ENCODE results near the gene CHMP5. TPM values are rescaled to one million over a fixed set of nuclear protein-coding genes. Genes with fewer than 3 reads are reported as not detected.

The CHMP5 gene
- polyA plus RNA-seq, 1 donor (not counting 4 experiments of a cell fraction or from before 2014, with no cell fraction given): 132 TPM

DNA sequence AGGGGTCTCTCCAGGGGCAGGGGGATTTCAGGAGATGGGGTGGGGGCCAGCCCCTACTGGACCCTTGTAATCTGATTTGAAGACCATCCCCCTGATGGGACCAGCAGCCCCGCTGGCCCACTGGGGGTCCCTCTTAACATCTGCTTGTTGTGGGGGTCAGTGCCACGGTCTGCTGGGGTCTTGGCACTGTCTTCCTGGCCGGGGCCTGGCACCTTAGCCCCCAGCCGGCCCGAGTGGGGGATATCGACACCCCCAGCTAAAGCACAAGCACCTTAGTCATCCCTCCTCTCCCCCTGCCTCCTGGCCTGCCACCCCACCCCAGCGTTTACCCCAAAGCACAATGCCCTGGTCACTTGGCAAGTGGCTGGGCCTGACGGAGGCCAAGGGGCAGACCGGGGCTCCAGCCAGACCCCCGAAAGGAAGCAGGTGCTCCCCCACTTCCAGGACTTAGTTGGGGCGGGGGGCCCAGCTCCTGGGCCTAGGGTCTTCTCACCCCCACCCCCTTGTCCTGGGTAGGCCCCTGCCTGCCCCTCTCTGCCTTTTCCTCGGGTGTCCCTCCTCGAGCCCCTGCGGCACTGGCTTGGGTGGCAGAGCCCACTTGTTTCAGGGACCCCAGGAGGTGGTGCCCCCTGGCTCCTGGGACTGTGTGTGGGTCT lies 24.1 kb downstream of the CHMP5 start:
- no peak for DNase-seq (ENCODE audit: low read depth, low spot score)

DNA sequence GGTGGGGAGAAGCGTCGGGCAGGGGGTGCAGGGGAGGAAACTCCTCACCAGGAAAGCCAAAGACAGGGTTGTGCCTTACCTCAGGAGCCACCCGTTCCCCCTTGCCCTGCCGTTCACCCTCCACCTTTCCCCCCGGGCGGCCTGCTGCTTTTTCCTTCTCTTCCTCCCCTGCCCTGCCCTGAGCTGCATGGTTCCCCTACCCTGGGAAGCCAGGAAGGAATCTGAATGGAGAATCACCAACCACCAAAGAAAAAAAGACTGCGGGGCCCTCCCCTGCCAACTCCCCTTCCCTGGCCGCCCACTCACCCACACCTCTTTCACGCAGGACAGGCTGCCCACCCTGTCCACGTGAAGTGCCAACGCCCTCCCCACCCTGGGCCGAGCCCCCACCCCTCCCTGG lies 24.6 kb downstream of the CHMP5 start:
- Histone ChIP-seq H3K36me3 (ENCODE audit: control insufficient read depth in 2 of 2, extremely low read depth in 1 of 2, insufficient read depth in 2 of 2, low read length in 2 of 2) (peaks cover 5 to 8% of the 10 kb centered on the region in 2 experiments), H4K20me1 (ENCODE audit: control insufficient read depth, extremely low read depth, insufficient read depth, low read length) (no peaks in the 10 kb centered on the region), H3K79me2 (ENCODE audit: control insufficient read depth, insufficient read depth, low read length) (peaks cover 32% of the 10 kb centered on the region), H3K9me1 (ENCODE audit: control insufficient read depth, extremely low read depth, insufficient read depth, low read length) (no peaks in the 10 kb centered on the region), H3K9me3 (ENCODE audit: control insufficient read depth, low read depth, low read length) (no peaks in the 10 kb centered on the region), H3K9ac (ENCODE audit: control insufficient read depth, extremely low read depth, insufficient read depth, low read length) (peak overlapping the region; percentile 100), H3K27ac (ENCODE audit: control insufficient read depth, insufficient read depth, low read length) (peak overlapping the region; percentile 100), H3K4me2 (ENCODE audit: control insufficient read depth, extremely low read depth, insufficient read depth, low read depth, low read length) (peak overlapping the region; percentile 66), H3K27me3 (ENCODE audit: control insufficient read depth, extremely low read depth, insufficient read depth, low read length) (no peaks in the 10 kb centered on the region), H3K4me1 (ENCODE audit: control insufficient read depth, extremely low read depth, insufficient read depth, low read length) (no peaks in the 10 kb centered on the region), H2AFZ (ENCODE audit: control insufficient read depth, low read length) (no peak overlapping the region), H3K4me3 (ENCODE audit: control insufficient read depth in 2 of 3, extremely low read depth in 1 of 3, insufficient read depth in 2 of 3, low read depth in 1 of 3, low read length in 3 of 3) (peak overlapping the region; percentile 56 to 97 (median 76))
- TF ChIP-seq CTCF (optimal IDR thresholded peaks at IDR 0.05 in 1 of 3, IDR thresholded peaks at IDR 0.05 in 1 of 3, conservative IDR thresholded peaks at IDR 0.05 in 1 of 3; ENCODE audit: extremely low read depth in 1 of 3, insufficient read depth in 2 of 3, low read length in 3 of 3) (no peak), EZH2 (IDR thresholded peaks at IDR 0.05; ENCODE audit: low read length) (no peak)
- FAIRE-seq: no peak
- dilution Hi-C loops (cut with MboI; ENCODE audit: extremely low pct_ligation_motif_present, low sequenced_read_pairs): no loop called here
- no peak for DNase-seq (ENCODE audit: low read depth, low spot score)

More for the DNA sequence above, 24.1 kb downstream of the CHMP5 start:
- Histone ChIP-seq H4K20me1 (ENCODE audit: control insufficient read depth, extremely low read depth, insufficient read depth, low read length) (no peaks in the 10 kb centered on the region), H3K9ac (ENCODE audit: control insufficient read depth, extremely low read depth, insufficient read depth, low read length) (peak overlapping the region; percentile 100), H3K79me2 (ENCODE audit: control insufficient read depth, insufficient read depth, low read length) (peaks cover 27% of the 10 kb centered on the region), H3K9me1 (ENCODE audit: control insufficient read depth, extremely low read depth, insufficient read depth, low read length) (no peaks in the 10 kb centered on the region), H3K4me3 (ENCODE audit: control insufficient read depth in 2 of 3, extremely low read depth in 1 of 3, insufficient read depth in 2 of 3, low read depth in 1 of 3, low read length in 3 of 3) (no peak overlapping the region), H3K9me3 (ENCODE audit: control insufficient read depth, low read depth, low read length) (no peaks in the 10 kb centered on the region), H2AFZ (ENCODE audit: control insufficient read depth, low read length) (no peak overlapping the region), H3K27me3 (ENCODE audit: control insufficient read depth, extremely low read depth, insufficient read depth, low read length) (no peaks in the 10 kb centered on the region), H3K36me3 (ENCODE audit: control insufficient read depth in 2 of 2, extremely low read depth in 1 of 2, insufficient read depth in 2 of 2, low read length in 2 of 2) (peaks cover 5 to 7% of the 10 kb centered on the region in 2 experiments), H3K4me2 (ENCODE audit: control insufficient read depth, extremely low read depth, insufficient read depth, low read depth, low read length) (no peak overlapping the region), H3K27ac (ENCODE audit: control insufficient read depth, insufficient read depth, low read length) (peak overlapping the region; percentile 100), H3K4me1 (ENCODE audit: control insufficient read depth, extremely low read depth, insufficient read depth, low read length) (no peaks in the 10 kb centered on the region)
- dilution Hi-C loops (cut with MboI; ENCODE audit: extremely low pct_ligation_motif_present, low sequenced_read_pairs): no loop called here
- TF ChIP-seq EZH2 (IDR thresholded peaks at IDR 0.05; ENCODE audit: low read length) (no peak), CTCF (optimal IDR thresholded peaks at IDR 0.05 in 1 of 3, IDR thresholded peaks at IDR 0.05 in 1 of 3, conservative IDR thresholded peaks at IDR 0.05 in 1 of 3; ENCODE audit: extremely low read depth in 1 of 3, insufficient read depth in 2 of 3, low read length in 3 of 3) (no peak)
- no peak for FAIRE-seq
